GM12875 (cell line): ENCODE results near the gene SSH2.

Experiments used
- H3K4me3 ChIP-seq: one replicate; pipeline ENCODE4 v1.5.1; 2011; ENCODE audit warnings: low read depth, low read length, control low read depth
- TF ChIP-seq, protein P1 (sequence below): IDR thresholded peaks from 2 replicates; pipeline ENCODE4 v1.5.1; 2011; ENCODE audit warnings: low read depth, mild to moderate bottlenecking, control low read depth, inconsistent platforms, low read length, moderate library complexity, borderline replicate concordance; ENCODE audit not compliant: insufficient read depth

Gene SSH2

DNA sequence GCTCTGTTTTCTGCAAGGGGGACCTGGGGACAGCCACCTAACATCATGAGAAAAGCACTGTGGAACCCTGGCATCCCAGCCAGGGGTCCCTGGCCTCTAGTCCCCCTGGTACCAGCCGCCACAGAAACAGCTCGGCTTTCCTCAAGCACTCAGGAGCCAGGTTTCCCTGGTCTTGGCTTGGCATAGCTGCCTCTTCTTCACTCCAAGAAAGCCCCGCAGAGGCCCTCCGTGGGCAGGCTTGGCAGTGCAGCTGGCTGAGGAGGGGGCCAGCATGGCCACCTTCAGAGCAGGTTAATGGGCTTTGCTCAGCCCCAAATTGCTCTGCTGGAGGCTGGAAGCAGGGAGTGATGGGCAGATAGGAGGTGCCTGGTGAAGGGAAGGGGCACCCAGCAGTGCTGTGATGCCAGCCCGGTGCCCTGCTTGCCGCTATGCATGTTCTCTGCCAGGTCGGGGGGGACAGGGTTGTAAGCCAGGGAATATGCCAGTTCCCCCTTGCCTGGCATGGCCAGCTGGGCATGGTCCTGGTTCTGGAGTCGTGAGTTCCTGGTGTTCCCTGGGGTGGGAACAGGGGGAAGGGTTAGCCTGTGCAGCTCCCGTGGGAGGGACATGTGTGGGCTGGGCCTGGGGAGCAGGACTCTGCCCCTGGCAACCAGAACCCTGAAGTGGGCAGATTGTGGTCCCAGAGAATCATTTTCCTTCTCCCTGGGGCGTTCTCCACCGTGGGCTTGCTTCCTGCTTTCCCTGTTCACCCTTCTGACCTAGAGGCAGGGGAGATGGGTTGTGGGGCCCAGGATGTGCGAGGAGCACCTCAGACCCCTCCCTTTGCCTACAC is 333.9 kb downstream of the SSH2 start:
- no peak overlapping the region for H3K4me3 ChIP-seq

DNA sequence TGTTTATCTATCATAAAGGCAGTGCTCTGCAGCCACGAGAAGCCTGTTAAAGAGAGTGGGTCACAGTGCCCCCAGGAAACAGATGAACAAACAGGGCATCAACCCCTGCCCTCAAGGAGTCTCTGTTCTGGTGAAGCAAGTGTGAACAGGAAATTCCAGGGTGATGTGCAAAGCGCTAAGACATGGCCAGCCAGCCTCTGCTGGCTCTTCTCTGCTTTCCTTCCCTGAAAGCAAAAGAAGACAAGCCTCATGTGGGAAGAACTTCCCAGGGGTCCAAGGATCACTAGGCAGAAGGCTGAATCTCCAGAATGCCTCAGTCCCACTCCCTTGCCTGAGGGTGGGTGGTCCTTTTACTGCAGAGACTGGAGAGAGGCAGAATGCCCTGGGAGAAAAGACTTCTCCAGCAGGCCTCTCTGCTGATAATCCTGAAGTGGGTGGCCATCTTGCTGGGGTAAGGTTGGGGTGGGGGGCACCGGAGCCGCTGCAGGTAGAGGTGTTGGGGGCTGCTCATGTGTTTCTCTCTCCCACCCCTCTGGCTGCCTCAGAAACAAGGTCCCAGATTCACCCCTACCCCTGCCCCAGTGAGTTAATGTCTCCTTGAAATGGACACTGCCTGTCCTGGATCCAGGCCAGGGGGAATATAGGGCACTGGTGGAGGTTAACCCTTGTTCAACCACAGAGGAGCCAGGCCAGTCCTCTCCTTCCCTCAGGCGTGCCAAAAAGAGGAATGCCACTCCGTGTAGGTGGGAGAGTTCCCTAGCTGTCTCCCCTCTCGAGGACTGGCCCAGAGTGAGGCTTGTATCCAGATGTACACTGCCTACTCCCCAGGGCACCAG is 334.7 kb downstream of the SSH2 start:
- H3K4me3 ChIP-seq = no peak overlapping the region
- TF ChIP-seq, protein P1, sequence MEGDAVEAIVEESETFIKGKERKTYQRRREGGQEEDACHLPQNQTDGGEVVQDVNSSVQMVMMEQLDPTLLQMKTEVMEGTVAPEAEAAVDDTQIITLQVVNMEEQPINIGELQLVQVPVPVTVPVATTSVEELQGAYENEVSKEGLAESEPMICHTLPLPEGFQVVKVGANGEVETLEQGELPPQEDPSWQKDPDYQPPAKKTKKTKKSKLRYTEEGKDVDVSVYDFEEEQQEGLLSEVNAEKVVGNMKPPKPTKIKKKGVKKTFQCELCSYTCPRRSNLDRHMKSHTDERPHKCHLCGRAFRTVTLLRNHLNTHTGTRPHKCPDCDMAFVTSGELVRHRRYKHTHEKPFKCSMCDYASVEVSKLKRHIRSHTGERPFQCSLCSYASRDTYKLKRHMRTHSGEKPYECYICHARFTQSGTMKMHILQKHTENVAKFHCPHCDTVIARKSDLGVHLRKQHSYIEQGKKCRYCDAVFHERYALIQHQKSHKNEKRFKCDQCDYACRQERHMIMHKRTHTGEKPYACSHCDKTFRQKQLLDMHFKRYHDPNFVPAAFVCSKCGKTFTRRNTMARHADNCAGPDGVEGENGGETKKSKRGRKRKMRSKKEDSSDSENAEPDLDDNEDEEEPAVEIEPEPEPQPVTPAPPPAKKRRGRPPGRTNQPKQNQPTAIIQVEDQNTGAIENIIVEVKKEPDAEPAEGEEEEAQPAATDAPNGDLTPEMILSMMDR = no peak

More for the DNA sequence above, 333.9 kb downstream of the SSH2 start:
- TF ChIP-seq, protein P1 = no peak

DNA sequence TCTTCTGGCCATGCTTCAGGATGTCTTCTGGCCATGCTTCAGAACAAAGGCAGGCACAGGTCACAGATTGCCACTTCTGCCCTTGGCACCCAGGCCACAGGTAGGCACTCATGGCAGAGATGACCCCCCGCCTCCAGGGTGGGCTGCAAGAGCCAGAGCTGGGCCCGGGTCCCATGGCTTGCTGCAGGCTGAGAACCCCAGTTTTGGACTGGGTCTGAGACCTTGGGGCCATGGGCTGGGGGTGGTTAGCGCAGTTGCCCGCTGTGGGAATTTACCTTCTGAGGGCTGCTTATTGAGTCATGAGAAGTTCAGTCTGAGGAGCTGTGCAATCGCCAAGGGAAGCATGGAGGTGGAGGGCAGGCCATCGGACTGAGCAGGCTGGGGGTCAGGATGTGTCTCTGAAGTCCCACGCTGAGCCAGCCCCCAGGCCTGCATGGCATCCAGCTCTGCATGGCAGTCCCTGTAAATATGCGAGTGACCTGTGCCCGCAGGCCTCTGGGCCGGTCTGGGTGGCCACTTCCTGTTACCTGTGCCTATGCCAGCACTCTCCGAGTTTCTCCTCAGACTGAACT is 335.4 kb downstream of the SSH2 start:
- H3K4me3 ChIP-seq = no peak overlapping the region
- TF ChIP-seq, protein P1 = no peak

DNA sequence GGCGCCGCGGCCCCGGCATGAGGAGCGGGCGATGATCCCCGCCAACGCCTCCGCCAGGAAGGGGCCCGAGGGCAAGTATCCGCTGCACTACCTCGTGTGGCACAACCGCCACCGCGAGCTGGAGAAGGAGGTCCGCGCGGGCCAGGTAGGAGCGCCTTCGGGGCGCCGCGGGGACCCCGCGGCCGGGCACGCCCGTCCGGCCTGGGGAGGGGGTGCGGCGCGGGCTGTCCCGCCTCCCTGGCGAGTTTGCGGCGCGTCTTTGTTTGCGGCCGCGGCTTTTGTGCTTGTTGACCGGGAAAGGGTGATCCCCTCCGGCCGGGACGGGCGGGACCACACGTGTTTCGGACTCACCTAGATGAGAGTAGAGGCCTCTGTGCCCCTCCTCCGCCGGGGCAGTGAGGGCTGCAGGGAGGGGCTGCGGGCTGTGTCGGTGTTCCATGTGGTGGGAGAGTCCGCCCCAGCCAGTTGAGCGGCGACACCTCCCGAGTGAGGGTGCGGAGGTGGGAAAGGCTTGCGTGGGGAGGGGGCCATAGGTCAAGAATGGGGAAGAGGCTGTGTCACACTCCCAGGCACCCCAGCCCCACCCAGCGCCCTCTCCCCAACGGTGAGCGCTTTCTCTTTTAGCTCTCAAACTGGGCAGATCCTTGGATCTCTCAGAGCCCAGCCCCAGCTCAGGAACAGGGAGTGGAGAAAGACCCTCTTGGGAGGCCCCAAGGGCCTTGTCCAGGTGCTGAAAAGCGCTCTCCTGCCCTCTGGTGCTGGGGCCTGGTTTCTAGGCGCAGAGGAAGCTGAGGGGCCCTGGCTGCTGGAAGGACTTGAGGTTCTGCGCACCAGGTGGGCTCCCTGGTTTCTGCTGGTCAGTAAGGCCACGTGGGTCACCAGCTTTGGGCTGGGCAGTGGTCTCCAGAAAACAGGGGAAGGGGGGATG is 336.2 kb downstream of the SSH2 start:
- peak overlapping the region; percentile 55 for H3K4me3 ChIP-seq
- TF ChIP-seq, protein P1 = peak; percentile 37; the same call in 1 of the 2 replicates

DNA sequence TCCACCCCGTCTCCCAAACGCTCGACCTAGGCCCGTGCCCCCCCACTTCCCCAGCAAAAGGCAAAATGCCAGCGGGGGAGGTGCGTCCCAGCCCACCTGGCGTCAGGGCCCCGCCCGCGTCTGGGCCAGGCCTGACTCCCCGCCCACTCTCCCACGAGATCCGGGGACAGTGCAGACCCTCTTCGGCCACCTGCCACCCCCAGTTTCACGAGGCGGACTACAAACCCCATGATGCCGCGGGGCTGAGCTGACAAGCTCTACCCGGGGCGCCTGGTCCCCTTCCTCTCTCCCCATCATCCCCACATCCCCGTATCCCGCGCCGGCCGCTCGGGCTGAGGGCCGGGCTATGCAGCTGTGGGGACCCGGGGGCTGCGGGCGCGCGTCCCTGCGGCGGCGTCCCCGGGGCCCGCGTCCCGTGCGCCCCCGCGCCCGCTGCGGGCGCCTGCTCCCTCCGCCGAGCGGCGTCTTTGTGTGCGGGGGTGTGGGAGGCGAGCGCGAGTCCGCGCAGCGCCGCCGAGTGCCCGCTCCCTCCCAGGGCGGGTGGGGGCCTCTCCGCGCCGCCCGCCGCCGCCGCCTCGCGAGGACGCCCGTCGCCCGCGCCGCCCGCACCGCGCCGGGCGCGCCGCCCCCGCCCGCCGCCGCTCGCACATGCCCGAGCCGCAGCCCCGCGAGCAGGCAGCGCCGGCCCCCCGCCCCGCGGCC is 337.0 kb downstream of the SSH2 start, which contains the start of gene ANKRD13B:
TSS of gene ANKRD13B (plus strand) at position 283 of the 702 bp plus-strand sequence. CDS start 490 bp downstream, outside the sequence.
- H3K4me3 ChIP-seq = peak within 1 kb of the TSS; percentile 56

More for the DNA sequence above, 337.0 kb downstream of the SSH2 start, which contains the start of gene ANKRD13B:
- TF ChIP-seq, protein P1 = no peak
